Measurements from ENCODE around the gene PRAMEF1. TPM values are rescaled to one million over a fixed set of nuclear protein-coding genes. Genes with fewer than 3 reads are reported as not detected.

Gene PRAMEF1
- total and polyA plus RNA-seq, 2 of the 8 experiments (the other 6 are each of a cell fraction or from before 2014, with no cell fraction given) = not detected

GRCh38 chr1:12770620-12771019, 20.6 kb upstream of the PRAMEF1 start:
- WGBS, 2 experiments (ENCODE audit: extremely low coverage in 1 of 2, insufficient coverage in 1 of 2, insufficient read length in 1 of 2, insufficient replicate concordance in 2 of 2, low coverage in 1 of 2, low lambda C conversion rate in 2 of 2, missing lambda C conversion rate in 1 of 2) = 90% methylated on average over 2 of the region's 2 CpGs; no CpG with 5 or more reads in 1 of the 2 experiments
- Histone ChIP-seq H3K27ac (ENCODE audit: low read depth, low read length) (no peak overlapping the region), H3K9ac (replicated peaks in 1 of 4; ENCODE audit: extremely low read depth in 1 of 4, low read depth in 3 of 4, low read length in 3 of 4) (no peak overlapping the region), H3K14ac (ENCODE audit: insufficient read length) (no peak overlapping the region), H3K9me3 (ENCODE audit: insufficient read depth in 2 of 2, low read depth in 1 of 2, low read length in 1 of 2) (no peaks in the 10 kb centered on the region), H3K18ac (ENCODE audit: extremely low read depth, low read length) (no peak overlapping the region; the same call in 1 of the 2 replicates), H3K4me3 (ENCODE audit: extremely low read depth in 1 of 4, insufficient read depth in 2 of 4, low read depth in 3 of 4, low read length in 4 of 4) (no peak overlapping the region), H3K23ac (ENCODE audit: insufficient read length) (no peak overlapping the region), H2AFZ (ENCODE audit: low read length) (no peak overlapping the region), H3K4ac (replicated peaks; ENCODE audit: insufficient read length, low read depth, low read length) (no peak overlapping the region), H3K56ac (replicated peaks; ENCODE audit: insufficient read length, low read depth, low read length) (no peak overlapping the region), H3K36me3 (ENCODE audit: control insufficient read depth in 2 of 4, insufficient read depth in 4 of 4, low read length in 3 of 4) (no peaks in the 10 kb centered on the region; a peak in 1 of 8 replicates), H2BK12ac (ENCODE audit: low read depth, low read length) (no peak overlapping the region), H2BK20ac (ENCODE audit: low read length) (no peak overlapping the region), H3K4me2 (ENCODE audit: insufficient read depth in 1 of 2, low read depth in 2 of 2, low read length in 2 of 2) (no peak overlapping the region), H3K27me3 (replicated peaks in 1 of 4; ENCODE audit: control insufficient read depth in 3 of 4, extremely low read depth in 1 of 4, insufficient read depth in 3 of 4, low read length in 3 of 4) (no peaks in the 10 kb centered on the region), H2BK120ac (replicated peaks; ENCODE audit: low read depth, low read length) (no peak overlapping the region), H2AK5ac (ENCODE audit: low read depth, low read length) (no peak overlapping the region), H3K79me2 (ENCODE audit: control insufficient read depth in 1 of 2, insufficient read depth in 2 of 2, low read length in 2 of 2) (no peaks in the 10 kb centered on the region), H4K8ac (ENCODE audit: extremely low read depth, insufficient read depth, low read length) (no peak overlapping the region), H4K20me1 (replicated peaks in 1 of 2; ENCODE audit: control insufficient read depth in 1 of 2, insufficient read depth in 2 of 2, low read length in 2 of 2) (no peaks in the 10 kb centered on the region), H2BK15ac (ENCODE audit: low read length) (no peak overlapping the region), H2BK5ac (ENCODE audit: low read depth, low read length) (no peak overlapping the region), H4K5ac (ENCODE audit: insufficient read length, low read depth, low read length) (no peak overlapping the region), H3K23me2 (ENCODE audit: low read depth, low read length) (no peaks in the 10 kb centered on the region), H3K4me1 (replicated peaks in 1 of 4; ENCODE audit: control insufficient read depth in 3 of 4, insufficient read depth in 4 of 4, low read length in 3 of 4) (no peaks in the 10 kb centered on the region), H4K91ac (replicated peaks; ENCODE audit: insufficient read length, low read length) (no peak overlapping the region), H3K79me1 (ENCODE audit: low read depth, low read length) (no peaks in the 10 kb centered on the region)
- no peak for TF ChIP-seq RXRA (IDR thresholded peaks at IDR 0.05; ENCODE audit: insufficient read depth, low read depth, low read length)
- TF ChIP-seq CEBPB (IDR thresholded peaks at IDR 0.05; ENCODE audit: low read depth, low read length) = no peak
- TF ChIP-seq SP2 (IDR thresholded peaks at IDR 0.05; ENCODE audit: low read length) = no peak
- no peak for TF ChIP-seq EGR1 (IDR thresholded peaks at IDR 0.05; ENCODE audit: borderline replicate concordance, low read depth, low read length)
- no peak for FAIRE-seq
- CTCF ChIA-PET (ENCODE audit: partially characterized antibody) = interaction anchor here (0.8 to 2.4 kb wide), 3 partner anchors 10 to 431 kb away, joined by 3 to 7 read pairs (median 3); no protein-coding TSS in a partner anchor
- POLR2A ChIA-PET (ENCODE audit: partially characterized antibody) = no interaction called here
- no peak for DNase-seq (ENCODE audit: low read depth in 1 of 2, low spot score in 2 of 2)
